ENCODE data around the gene IL15RA. TPM values are rescaled to one million over a fixed set of nuclear protein-coding genes. Genes with fewer than 3 reads are reported as not detected.

IL15RA gene
- total RNA-seq, 1 experiment from 2014 or later, result 1.9 TPM

DNA sequence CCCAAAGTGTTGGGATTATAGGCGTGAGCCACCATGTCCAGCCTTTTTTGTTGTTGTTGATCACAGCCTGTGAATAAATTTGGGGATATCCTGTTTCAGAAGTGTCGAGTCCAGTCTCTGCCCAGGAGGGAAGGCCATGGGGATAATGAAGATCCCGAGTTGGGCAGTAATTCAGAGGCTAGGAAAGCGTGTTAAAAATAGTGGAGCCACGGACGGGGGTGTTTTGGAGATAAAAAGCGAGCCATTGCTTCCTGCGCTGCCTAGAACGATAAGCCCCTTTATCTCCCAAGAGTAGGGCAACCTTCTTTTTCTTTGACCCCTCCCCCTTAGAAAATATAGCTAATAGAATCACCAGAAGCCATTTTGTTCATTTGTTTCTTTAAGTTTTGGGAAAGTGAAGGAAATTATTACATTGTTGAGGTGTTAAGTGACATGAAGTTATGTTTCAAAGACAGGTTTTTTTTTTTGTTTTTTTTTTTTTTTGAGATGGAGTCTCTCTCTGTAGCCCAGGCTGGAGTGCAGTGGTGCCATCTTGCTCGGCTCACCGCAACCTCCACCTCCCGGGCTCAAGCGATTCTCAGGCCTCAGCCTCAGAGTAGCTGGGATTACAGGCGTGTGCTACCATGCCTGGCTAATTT is 43.3 kb downstream of the IL15RA start (continued):
- TF ChIP-seq, protein P1, sequence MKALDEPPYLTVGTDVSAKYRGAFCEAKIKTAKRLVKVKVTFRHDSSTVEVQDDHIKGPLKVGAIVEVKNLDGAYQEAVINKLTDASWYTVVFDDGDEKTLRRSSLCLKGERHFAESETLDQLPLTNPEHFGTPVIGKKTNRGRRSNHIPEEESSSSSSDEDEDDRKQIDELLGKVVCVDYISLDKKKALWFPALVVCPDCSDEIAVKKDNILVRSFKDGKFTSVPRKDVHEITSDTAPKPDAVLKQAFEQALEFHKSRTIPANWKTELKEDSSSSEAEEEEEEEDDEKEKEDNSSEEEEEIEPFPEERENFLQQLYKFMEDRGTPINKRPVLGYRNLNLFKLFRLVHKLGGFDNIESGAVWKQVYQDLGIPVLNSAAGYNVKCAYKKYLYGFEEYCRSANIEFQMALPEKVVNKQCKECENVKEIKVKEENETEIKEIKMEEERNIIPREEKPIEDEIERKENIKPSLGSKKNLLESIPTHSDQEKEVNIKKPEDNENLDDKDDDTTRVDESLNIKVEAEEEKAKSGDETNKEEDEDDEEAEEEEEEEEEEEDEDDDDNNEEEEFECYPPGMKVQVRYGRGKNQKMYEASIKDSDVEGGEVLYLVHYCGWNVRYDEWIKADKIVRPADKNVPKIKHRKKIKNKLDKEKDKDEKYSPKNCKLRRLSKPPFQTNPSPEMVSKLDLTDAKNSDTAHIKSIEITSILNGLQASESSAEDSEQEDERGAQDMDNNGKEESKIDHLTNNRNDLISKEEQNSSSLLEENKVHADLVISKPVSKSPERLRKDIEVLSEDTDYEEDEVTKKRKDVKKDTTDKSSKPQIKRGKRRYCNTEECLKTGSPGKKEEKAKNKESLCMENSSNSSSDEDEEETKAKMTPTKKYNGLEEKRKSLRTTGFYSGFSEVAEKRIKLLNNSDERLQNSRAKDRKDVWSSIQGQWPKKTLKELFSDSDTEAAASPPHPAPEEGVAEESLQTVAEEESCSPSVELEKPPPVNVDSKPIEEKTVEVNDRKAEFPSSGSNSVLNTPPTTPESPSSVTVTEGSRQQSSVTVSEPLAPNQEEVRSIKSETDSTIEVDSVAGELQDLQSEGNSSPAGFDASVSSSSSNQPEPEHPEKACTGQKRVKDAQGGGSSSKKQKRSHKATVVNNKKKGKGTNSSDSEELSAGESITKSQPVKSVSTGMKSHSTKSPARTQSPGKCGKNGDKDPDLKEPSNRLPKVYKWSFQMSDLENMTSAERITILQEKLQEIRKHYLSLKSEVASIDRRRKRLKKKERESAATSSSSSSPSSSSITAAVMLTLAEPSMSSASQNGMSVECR (CRISPR knock-in tag; IDR thresholded peaks at IDR 0.05; ENCODE audit: borderline replicate concordance), result no peak
- TF ChIP-seq ZNF396 (CRISPR knock-in tag; IDR thresholded peaks at IDR 0.05; ENCODE audit: borderline replicate concordance), result no peak

DNA sequence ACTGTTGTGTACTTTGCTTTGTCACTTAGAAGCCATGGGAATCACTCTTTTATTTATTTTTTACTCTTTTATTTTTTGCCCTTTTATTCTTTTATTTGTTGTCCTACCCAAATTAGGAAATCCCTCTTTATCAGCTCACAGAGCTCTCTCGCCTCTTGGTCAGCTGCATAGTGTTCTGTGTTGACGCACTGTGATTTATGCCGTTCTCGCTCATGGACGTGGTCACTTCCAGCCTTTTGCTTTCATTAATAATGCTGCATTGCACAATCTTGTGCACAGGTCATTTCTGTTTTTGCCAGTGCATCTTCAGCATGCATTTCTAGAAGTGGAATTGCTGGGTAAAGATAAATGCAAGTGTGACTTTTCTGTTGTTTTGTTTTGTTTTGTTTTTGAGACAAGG is 45.0 kb downstream of the IL15RA start:
- ChIA-PET CTCF (no interaction called here), POLR2A (no interaction called here)
- no peak overlapping the region for H3K4me3 Mint-ChIP-seq
- no peaks in the 10 kb centered on the region for H3K4me1 Mint-ChIP-seq
- H3K27me3 Mint-ChIP-seq (ENCODE audit: low read depth), result no peaks in the 10 kb centered on the region
- no peaks in the 10 kb centered on the region for H3K9me3 Mint-ChIP-seq
- no peak for DNase-seq (ENCODE audit: low spot score)
- H3K36me3 Mint-ChIP-seq, result peaks cover 63% of the 10 kb centered on the region
- no peak for ATAC-seq
- TF ChIP-seq, protein P2, sequence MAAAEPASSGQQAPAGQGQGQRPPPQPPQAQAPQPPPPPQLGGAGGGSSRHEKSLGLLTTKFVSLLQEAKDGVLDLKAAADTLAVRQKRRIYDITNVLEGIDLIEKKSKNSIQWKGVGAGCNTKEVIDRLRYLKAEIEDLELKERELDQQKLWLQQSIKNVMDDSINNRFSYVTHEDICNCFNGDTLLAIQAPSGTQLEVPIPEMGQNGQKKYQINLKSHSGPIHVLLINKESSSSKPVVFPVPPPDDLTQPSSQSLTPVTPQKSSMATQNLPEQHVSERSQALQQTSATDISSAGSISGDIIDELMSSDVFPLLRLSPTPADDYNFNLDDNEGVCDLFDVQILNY (CRISPR knock-in tag; IDR thresholded peaks at IDR 0.05), result no peak
- no peak for TF ChIP-seq FOXK1 (CRISPR knock-in tag; IDR thresholded peaks at IDR 0.05)
- TF ChIP-seq, protein P3, sequence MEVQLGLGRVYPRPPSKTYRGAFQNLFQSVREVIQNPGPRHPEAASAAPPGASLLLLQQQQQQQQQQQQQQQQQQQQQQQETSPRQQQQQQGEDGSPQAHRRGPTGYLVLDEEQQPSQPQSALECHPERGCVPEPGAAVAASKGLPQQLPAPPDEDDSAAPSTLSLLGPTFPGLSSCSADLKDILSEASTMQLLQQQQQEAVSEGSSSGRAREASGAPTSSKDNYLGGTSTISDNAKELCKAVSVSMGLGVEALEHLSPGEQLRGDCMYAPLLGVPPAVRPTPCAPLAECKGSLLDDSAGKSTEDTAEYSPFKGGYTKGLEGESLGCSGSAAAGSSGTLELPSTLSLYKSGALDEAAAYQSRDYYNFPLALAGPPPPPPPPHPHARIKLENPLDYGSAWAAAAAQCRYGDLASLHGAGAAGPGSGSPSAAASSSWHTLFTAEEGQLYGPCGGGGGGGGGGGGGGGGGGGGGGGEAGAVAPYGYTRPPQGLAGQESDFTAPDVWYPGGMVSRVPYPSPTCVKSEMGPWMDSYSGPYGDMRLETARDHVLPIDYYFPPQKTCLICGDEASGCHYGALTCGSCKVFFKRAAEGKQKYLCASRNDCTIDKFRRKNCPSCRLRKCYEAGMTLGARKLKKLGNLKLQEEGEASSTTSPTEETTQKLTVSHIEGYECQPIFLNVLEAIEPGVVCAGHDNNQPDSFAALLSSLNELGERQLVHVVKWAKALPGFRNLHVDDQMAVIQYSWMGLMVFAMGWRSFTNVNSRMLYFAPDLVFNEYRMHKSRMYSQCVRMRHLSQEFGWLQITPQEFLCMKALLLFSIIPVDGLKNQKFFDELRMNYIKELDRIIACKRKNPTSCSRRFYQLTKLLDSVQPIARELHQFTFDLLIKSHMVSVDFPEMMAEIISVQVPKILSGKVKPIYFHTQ (CRISPR knock-in tag; IDR thresholded peaks at IDR 0.05), result no peak
- TF ChIP-seq JUN (CRISPR knock-in tag; IDR thresholded peaks at IDR 0.05), result no peak
- TF ChIP-seq, protein P4, sequence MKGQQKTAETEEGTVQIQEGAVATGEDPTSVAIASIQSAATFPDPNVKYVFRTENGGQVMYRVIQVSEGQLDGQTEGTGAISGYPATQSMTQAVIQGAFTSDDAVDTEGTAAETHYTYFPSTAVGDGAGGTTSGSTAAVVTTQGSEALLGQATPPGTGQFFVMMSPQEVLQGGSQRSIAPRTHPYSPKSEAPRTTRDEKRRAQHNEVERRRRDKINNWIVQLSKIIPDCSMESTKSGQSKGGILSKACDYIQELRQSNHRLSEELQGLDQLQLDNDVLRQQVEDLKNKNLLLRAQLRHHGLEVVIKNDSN (CRISPR knock-in tag; IDR thresholded peaks at IDR 0.05), result no peak
- no peak overlapping the region for H3K27ac Mint-ChIP-seq

DNA sequence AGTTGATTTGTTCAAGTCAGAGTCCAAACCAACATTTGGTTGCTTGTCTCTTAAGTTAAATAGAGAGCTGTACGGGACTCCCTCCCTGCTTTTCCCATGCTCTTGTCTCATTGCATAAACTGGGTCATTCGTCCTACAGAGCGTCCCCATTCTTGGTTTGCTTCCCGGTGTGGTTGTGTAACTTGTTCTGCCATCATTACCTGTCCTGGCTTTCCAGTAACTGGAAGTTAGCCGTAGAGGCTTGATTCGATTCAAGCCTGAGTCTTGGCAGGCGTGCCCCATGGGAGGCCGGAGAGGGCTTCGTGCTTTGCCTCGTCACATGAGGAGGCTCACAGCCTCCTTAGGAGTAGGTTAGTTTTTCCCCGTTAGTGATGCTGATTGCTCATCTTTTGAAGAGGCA is 47.1 kb downstream of the IL15RA start:
- H3K9me3 Mint-ChIP-seq, result no peaks in the 10 kb centered on the region
- H3K36me3 Mint-ChIP-seq, result peaks cover 61% of the 10 kb centered on the region
- DNase-seq (ENCODE audit: low spot score) (no peak), ATAC-seq (no peak)
- no peaks in the 10 kb centered on the region for H3K27me3 Mint-ChIP-seq (ENCODE audit: low read depth)
- H3K4me1 Mint-ChIP-seq, result no peaks in the 10 kb centered on the region
- H3K27ac Mint-ChIP-seq, result no peak overlapping the region
- CTCF ChIA-PET, result no interaction called here
- POLR2A ChIA-PET, result no interaction called here
- H3K4me3 Mint-ChIP-seq, result no peak overlapping the region
- TF ChIP-seq, protein P5, sequence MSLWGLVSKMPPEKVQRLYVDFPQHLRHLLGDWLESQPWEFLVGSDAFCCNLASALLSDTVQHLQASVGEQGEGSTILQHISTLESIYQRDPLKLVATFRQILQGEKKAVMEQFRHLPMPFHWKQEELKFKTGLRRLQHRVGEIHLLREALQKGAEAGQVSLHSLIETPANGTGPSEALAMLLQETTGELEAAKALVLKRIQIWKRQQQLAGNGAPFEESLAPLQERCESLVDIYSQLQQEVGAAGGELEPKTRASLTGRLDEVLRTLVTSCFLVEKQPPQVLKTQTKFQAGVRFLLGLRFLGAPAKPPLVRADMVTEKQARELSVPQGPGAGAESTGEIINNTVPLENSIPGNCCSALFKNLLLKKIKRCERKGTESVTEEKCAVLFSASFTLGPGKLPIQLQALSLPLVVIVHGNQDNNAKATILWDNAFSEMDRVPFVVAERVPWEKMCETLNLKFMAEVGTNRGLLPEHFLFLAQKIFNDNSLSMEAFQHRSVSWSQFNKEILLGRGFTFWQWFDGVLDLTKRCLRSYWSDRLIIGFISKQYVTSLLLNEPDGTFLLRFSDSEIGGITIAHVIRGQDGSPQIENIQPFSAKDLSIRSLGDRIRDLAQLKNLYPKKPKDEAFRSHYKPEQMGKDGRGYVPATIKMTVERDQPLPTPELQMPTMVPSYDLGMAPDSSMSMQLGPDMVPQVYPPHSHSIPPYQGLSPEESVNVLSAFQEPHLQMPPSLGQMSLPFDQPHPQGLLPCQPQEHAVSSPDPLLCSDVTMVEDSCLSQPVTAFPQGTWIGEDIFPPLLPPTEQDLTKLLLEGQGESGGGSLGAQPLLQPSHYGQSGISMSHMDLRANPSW (CRISPR knock-in tag; conservative IDR thresholded peaks at IDR 0.05; ENCODE audit: low read depth), result no peak
- no peak for TF ChIP-seq HMGA2 (CRISPR knock-in tag; IDR thresholded peaks at IDR 0.05)
- TF ChIP-seq, protein P6, sequence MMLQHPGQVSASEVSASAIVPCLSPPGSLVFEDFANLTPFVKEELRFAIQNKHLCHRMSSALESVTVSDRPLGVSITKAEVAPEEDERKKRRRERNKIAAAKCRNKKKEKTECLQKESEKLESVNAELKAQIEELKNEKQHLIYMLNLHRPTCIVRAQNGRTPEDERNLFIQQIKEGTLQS (CRISPR knock-in tag; conservative IDR thresholded peaks at IDR 0.05), result no peak
- no peak for TF ChIP-seq CREB1 (CRISPR knock-in tag; IDR thresholded peaks at IDR 0.05)
- TF ChIP-seq TEAD1 (CRISPR knock-in tag; IDR thresholded peaks at IDR 0.05), result no peak
- TF ChIP-seq, protein P7, sequence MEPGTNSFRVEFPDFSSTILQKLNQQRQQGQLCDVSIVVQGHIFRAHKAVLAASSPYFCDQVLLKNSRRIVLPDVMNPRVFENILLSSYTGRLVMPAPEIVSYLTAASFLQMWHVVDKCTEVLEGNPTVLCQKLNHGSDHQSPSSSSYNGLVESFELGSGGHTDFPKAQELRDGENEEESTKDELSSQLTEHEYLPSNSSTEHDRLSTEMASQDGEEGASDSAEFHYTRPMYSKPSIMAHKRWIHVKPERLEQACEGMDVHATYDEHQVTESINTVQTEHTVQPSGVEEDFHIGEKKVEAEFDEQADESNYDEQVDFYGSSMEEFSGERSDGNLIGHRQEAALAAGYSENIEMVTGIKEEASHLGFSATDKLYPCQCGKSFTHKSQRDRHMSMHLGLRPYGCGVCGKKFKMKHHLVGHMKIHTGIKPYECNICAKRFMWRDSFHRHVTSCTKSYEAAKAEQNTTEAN (CRISPR knock-in tag; IDR thresholded peaks at IDR 0.05), result no peak
- TF ChIP-seq ZNF671 (CRISPR knock-in tag; IDR thresholded peaks at IDR 0.05), result no peak
- TF ChIP-seq KAT7 (CRISPR knock-in tag; IDR thresholded peaks at IDR 0.05; ENCODE audit: borderline replicate concordance), result no peak

Measured in WTC11 (cell line).